Neural cell (in vitro differentiated cells): ENCODE results near the gene PRELP. TPM values are rescaled to one million over a fixed set of nuclear protein-coding genes. Genes with fewer than 3 reads are reported as not detected.

ENCODE experiments used
- H2AFZ ChIP-seq: fragments of 200-600, 300-800 bp; sonication (generic), shearing (Covaris generic); 2 replicates; pipeline ENCODE4 v1.6.0; 2014; ENCODE audit warnings: low read depth, mild to moderate bottlenecking, antibody characterized with exemption, low read length, moderate library complexity
- H3F3A ChIP-seq: fragments of 200-600 bp; shearing (Covaris generic); 2 replicates; pipeline ENCODE4 v1.6.1; 2016; ENCODE audit warnings: mild to moderate bottlenecking, moderate library complexity, mixed read lengths, antibody characterized with exemption, low read length; ENCODE audit not compliant: insufficient read depth, poor library complexity, severe bottlenecking
- H3K27ac ChIP-seq: fragments of 200-600, 300-800 bp; sonication (generic), shearing (Covaris generic); 2 replicates; pipeline ENCODE4 v1.5.1; 2014; ENCODE audit warnings: mild to moderate bottlenecking, low read length, moderate library complexity
- H3K27me3 ChIP-seq: fragments of 300-800, 200-600 bp; sonication (generic), shearing (Covaris generic); 2 replicates; pipeline ENCODE4 v1.6.0; 2014; ENCODE audit warnings: mild to moderate bottlenecking, low read depth, low read length, moderate library complexity; ENCODE audit not compliant: insufficient read depth
- H3K36me3 ChIP-seq: fragments of 300-800, 200-600 bp; sonication (generic), shearing (Covaris generic); 2 replicates; pipeline ENCODE4 v1.5.1; 2014; ENCODE audit warnings: mild to moderate bottlenecking, antibody characterized with exemption, low read length, moderate library complexity; ENCODE audit not compliant: insufficient read depth
- H3K4me2 ChIP-seq: fragments of 300-800, 200-600 bp; sonication (generic), shearing (Covaris generic); 2 replicates; pipeline ENCODE4 v1.6.0; 2014; ENCODE audit warnings: mild to moderate bottlenecking, low read length
- H3K4me3 ChIP-seq: fragments of 300-800, 200-600 bp; sonication (generic), shearing (Covaris generic); 2 replicates; pipeline ENCODE4 v1.5.1; 2014; ENCODE audit warnings: mild to moderate bottlenecking, low read length, moderate library complexity
- H3K79me2 ChIP-seq: fragments of 200-600 bp; shearing (Covaris generic); replicated peaks from 2 replicates; pipeline ENCODE4 v1.6.0; 2014; ENCODE audit warnings: mild to moderate bottlenecking, low read length, moderate library complexity; ENCODE audit not compliant: insufficient read depth
- H3K9ac ChIP-seq: fragments of 300-800, 200-600 bp; sonication (generic), shearing (Covaris generic); 2 replicates; pipeline ENCODE4 v1.6.1; 2016; ENCODE audit warnings: mild to moderate bottlenecking, low read length, mixed read lengths
- H3K9me2 ChIP-seq: fragments of 200-600 bp; shearing (Covaris generic); 2 replicates; pipeline ENCODE4 v1.6.1; 2016; ENCODE audit warnings: mild to moderate bottlenecking, low read length, mixed read lengths; ENCODE audit not compliant: insufficient read depth
- H3K9me3 ChIP-seq: fragments of 200-600, 300-800 bp; sonication (generic), shearing (Covaris generic); 2 replicates; pipeline ENCODE4 v1.6.1; 2016; ENCODE audit warnings: mild to moderate bottlenecking, mixed run types, low read length, moderate library complexity, mixed read lengths
- H4K20me1 ChIP-seq: fragments of 200-600 bp; shearing (Covaris generic); 2 replicates; pipeline ENCODE4 v1.6.1; 2016; ENCODE audit warnings: mild to moderate bottlenecking, mixed run types; ENCODE audit not compliant: insufficient read depth
- EP300 ChIP-seq: fragments of 450-650 bp; conservative IDR thresholded peaks from 2 replicates; pipeline ENCODE4 v1.6.1; 2014; ENCODE audit warnings: antibody characterized with exemption, mild to moderate bottlenecking, moderate library complexity; ENCODE audit not compliant: poor library complexity, severe bottlenecking
- EZH2 ChIP-seq: fragments of 200-600, 300-800 bp; shearing (Covaris generic), sonication (generic); IDR thresholded peaks from 2 replicates; pipeline ENCODE4 v1.6.1; 2014; ENCODE audit warnings: antibody characterized with exemption, low read length, borderline replicate concordance, mild to moderate bottlenecking; ENCODE audit not compliant: insufficient read depth, poor library complexity, severe bottlenecking
- MXI1 ChIP-seq: fragments of 450-650 bp; conservative IDR thresholded peaks from 2 replicates; pipeline ENCODE4 v1.6.1; 2014; ENCODE audit warnings: antibody characterized with exemption, mild to moderate bottlenecking; ENCODE audit not compliant: poor library complexity, severe bottlenecking
- POLR2AphosphoS5 ChIP-seq: IDR thresholded peaks from 2 replicates; pipeline ENCODE4 v1.6.1; 2012
- RAD21 ChIP-seq: fragments of 450-650 bp; conservative IDR thresholded peaks from 2 replicates; pipeline ENCODE4 v1.6.1; 2014; ENCODE audit warnings: antibody characterized with exemption, mild to moderate bottlenecking, moderate library complexity
- SMC3 ChIP-seq: fragments of 450-650 bp; conservative IDR thresholded peaks from 2 replicates; pipeline ENCODE4 v1.6.1; 2014; ENCODE audit warnings: antibody characterized with exemption, mild to moderate bottlenecking, moderate library complexity; ENCODE audit not compliant: poor library complexity
- TAF1 ChIP-seq: IDR thresholded peaks from 2 replicates; pipeline ENCODE4 v1.6.1; 2012; ENCODE audit warnings: low read depth
- polyA plus RNA-seq: library from polyadenylated mRNA; depleted of rRNA; stranded (reverse); fragments of >200 nt; gene quantifications from 2 replicates; pipeline ENCODE4 v1.2.3, GENCODE V29; 2014
- TF ChIP-seq, protein P1 (sequence below): fragments of 450-650 bp; IDR thresholded peaks from 2 replicates; pipeline ENCODE4 v1.5.1; 2014; ENCODE audit warnings: antibody characterized with exemption, mild to moderate bottlenecking, moderate library complexity; ENCODE audit not compliant: poor library complexity, severe bottlenecking
- TF ChIP-seq, protein P2 (sequence below): IDR thresholded peaks from 2 replicates; pipeline ENCODE4 v1.6.1; 2012; ENCODE audit warnings: borderline replicate concordance

The PRELP gene
- polyA plus RNA-seq, 1 donor from 2014 or later, result not detected

DNA sequence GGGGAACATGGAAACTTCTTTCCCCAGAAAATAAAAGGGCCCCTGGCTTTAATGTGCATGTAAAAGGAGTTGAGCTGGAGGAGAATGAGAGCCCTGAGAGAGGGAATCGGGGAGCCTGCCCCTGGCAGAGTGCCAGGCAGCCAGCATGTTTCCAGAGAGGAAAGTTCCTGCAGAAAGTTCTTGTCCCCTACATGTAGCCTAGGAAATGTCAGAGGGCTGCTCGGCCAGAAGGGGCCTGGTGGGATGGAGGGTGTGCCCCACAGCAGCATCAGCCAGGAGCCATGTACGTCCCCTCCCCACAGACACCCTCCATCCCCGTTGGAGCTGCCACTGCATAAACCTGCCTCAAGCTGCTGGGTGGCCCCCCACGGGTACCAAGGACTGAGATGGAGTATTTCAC lies 5.4 kb upstream of the PRELP start:
- no peaks in the 10 kb centered on the region for H3K9me2 ChIP-seq
- no peak overlapping the region for H3K4me2 ChIP-seq
- TF ChIP-seq TAF1, result no peak
- no peak for TF ChIP-seq EP300
- TF ChIP-seq, protein P1, sequence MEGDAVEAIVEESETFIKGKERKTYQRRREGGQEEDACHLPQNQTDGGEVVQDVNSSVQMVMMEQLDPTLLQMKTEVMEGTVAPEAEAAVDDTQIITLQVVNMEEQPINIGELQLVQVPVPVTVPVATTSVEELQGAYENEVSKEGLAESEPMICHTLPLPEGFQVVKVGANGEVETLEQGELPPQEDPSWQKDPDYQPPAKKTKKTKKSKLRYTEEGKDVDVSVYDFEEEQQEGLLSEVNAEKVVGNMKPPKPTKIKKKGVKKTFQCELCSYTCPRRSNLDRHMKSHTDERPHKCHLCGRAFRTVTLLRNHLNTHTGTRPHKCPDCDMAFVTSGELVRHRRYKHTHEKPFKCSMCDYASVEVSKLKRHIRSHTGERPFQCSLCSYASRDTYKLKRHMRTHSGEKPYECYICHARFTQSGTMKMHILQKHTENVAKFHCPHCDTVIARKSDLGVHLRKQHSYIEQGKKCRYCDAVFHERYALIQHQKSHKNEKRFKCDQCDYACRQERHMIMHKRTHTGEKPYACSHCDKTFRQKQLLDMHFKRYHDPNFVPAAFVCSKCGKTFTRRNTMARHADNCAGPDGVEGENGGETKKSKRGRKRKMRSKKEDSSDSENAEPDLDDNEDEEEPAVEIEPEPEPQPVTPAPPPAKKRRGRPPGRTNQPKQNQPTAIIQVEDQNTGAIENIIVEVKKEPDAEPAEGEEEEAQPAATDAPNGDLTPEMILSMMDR, result no peak
- TF ChIP-seq EZH2, result no peak
- TF ChIP-seq RAD21, result no peak
- TF ChIP-seq MXI1, result no peak
- TF ChIP-seq SMC3, result no peak
- TF ChIP-seq POLR2AphosphoS5, result no peak
- TF ChIP-seq, protein P2, sequence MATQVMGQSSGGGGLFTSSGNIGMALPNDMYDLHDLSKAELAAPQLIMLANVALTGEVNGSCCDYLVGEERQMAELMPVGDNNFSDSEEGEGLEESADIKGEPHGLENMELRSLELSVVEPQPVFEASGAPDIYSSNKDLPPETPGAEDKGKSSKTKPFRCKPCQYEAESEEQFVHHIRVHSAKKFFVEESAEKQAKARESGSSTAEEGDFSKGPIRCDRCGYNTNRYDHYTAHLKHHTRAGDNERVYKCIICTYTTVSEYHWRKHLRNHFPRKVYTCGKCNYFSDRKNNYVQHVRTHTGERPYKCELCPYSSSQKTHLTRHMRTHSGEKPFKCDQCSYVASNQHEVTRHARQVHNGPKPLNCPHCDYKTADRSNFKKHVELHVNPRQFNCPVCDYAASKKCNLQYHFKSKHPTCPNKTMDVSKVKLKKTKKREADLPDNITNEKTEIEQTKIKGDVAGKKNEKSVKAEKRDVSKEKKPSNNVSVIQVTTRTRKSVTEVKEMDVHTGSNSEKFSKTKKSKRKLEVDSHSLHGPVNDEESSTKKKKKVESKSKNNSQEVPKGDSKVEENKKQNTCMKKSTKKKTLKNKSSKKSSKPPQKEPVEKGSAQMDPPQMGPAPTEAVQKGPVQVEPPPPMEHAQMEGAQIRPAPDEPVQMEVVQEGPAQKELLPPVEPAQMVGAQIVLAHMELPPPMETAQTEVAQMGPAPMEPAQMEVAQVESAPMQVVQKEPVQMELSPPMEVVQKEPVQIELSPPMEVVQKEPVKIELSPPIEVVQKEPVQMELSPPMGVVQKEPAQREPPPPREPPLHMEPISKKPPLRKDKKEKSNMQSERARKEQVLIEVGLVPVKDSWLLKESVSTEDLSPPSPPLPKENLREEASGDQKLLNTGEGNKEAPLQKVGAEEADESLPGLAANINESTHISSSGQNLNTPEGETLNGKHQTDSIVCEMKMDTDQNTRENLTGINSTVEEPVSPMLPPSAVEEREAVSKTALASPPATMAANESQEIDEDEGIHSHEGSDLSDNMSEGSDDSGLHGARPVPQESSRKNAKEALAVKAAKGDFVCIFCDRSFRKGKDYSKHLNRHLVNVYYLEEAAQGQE, result no peak
- H3K9ac ChIP-seq, result no peak overlapping the region
- no peaks in the 10 kb centered on the region for H3K9me3 ChIP-seq
- H3K79me2 ChIP-seq, result no peaks in the 10 kb centered on the region
- H4K20me1 ChIP-seq, result no peaks in the 10 kb centered on the region
- no peak overlapping the region for H3K27ac ChIP-seq
- H3F3A ChIP-seq, result no peaks in the 10 kb centered on the region
- no peak overlapping the region for H2AFZ ChIP-seq
- no peaks in the 10 kb centered on the region for H3K36me3 ChIP-seq
- no peak overlapping the region for H3K4me3 ChIP-seq
- no peaks in the 10 kb centered on the region for H3K27me3 ChIP-seq

GRCh38 chr1:203471841-203472240 lies 3.8 kb upstream of the PRELP start:
- H3K4me3 ChIP-seq, result no peak overlapping the region
- no peaks in the 10 kb centered on the region for H3F3A ChIP-seq
- no peaks in the 10 kb centered on the region for H3K27me3 ChIP-seq
- no peaks in the 10 kb centered on the region for H4K20me1 ChIP-seq
- no peaks in the 10 kb centered on the region for H3K9me2 ChIP-seq
- TF ChIP-seq EP300, result no peak
- TF ChIP-seq MXI1, result no peak
- TF ChIP-seq EZH2, result no peak
- TF ChIP-seq POLR2AphosphoS5, result no peak
- no peak for TF ChIP-seq TAF1
- no peak for TF ChIP-seq RAD21
- TF ChIP-seq SMC3, result no peak
- TF ChIP-seq, protein P2, result no peak
- TF ChIP-seq, protein P1, result no peak
- H3K9me3 ChIP-seq, result no peaks in the 10 kb centered on the region
- H3K27ac ChIP-seq, result no peak overlapping the region
- H3K36me3 ChIP-seq, result no peaks in the 10 kb centered on the region
- no peaks in the 10 kb centered on the region for H3K79me2 ChIP-seq
- no peak overlapping the region for H2AFZ ChIP-seq
- H3K9ac ChIP-seq, result no peak overlapping the region
- no peak overlapping the region for H3K4me2 ChIP-seq
